MCF 10A (cell line): Measurements from ENCODE around the gene LAMTOR1. TPM values are rescaled to one million over a fixed set of nuclear protein-coding genes. Genes with fewer than 3 reads are reported as not detected.
"Not testable (repeated sequence)": the region's sequence is repeated elsewhere in the genome, so short reads cannot be mapped to it uniquely, and the experiment has no call there.

Source experiments
- BruUV-seq: library from RNA; stranded (reverse); fragments of 400-500 nt; replicated peaks from 2 replicates; lab custom pipeline; 2021; lab: Mats Ljungman, UMichigan
- CTCF ChIA-PET: fragments of 300-600 bp; sonication (Branson Sonifier 250); formaldehyde crosslinking; extraction: SDS; loops from one replicate; lab custom pipeline; 2021; ENCODE audit warnings: antibody characterized with exemption, inconsistent platforms; lab: Yijun Ruan, JAX
- POLR2A ChIA-PET: fragments of 300-600, 350-650 bp; sonication (Branson Sonifier 250); formaldehyde crosslinking; extraction: SDS; loops from one replicate; lab custom pipeline; 2020; ENCODE audit warnings: antibody characterized with exemption, inconsistent platforms; lab: Yijun Ruan, JAX
- DNase-seq: peaks from one replicate; pipeline ENCODE4 v3.0.0-alpha.2; 2018; ENCODE audit not compliant: unreplicated experiment
- H3K27ac Mint-ChIP-seq: one replicate; pipeline ENCODE4 v1.8.0; 2022; ENCODE audit warnings: mild to moderate bottlenecking, low read depth, mixed read lengths; ENCODE audit not compliant: unreplicated experiment
- H3K27me3 Mint-ChIP-seq: one replicate; pipeline ENCODE4 v1.8.0; 2022; ENCODE audit warnings: mixed read lengths; ENCODE audit not compliant: insufficient read depth, unreplicated experiment
- H3K36me3 Mint-ChIP-seq: one replicate; pipeline ENCODE4 v1.8.0; 2022; ENCODE audit warnings: mild to moderate bottlenecking, moderate library complexity, mixed read lengths; ENCODE audit not compliant: insufficient read depth, unreplicated experiment
- H3K4me1 Mint-ChIP-seq: one replicate; pipeline ENCODE4 v1.8.0; 2022; ENCODE audit warnings: mixed read lengths; ENCODE audit not compliant: insufficient read depth, unreplicated experiment
- H3K4me3 Mint-ChIP-seq: one replicate; pipeline ENCODE4 v1.8.0; 2022; ENCODE audit warnings: mild to moderate bottlenecking, moderate library complexity, mixed read lengths; ENCODE audit not compliant: unreplicated experiment
- H3K9me3 Mint-ChIP-seq: one replicate; pipeline ENCODE4 v1.8.0; 2022; ENCODE audit warnings: mixed read lengths; ENCODE audit not compliant: unreplicated experiment
- CTCF ChIP-seq: fragments of 200-600 bp; IDR thresholded peaks from one replicate; pipeline ENCODE4 v1.8.0; 2022; ENCODE audit warnings: antibody characterized with exemption, mild to moderate bottlenecking; ENCODE audit not compliant: unreplicated experiment
- intact Hi-C: fragments of 100-400 bp; cut with micrococcal nuclease; formaldehyde crosslinking; loops from 2 replicates; pipeline ENCODE4 v1.14.1; 2022
- total RNA-seq: library from RNA; stranded (reverse); gene quantifications from 2 replicates; pipeline ENCODE4 v1.2.3, GENCODE V29; 2022

Gene LAMTOR1
- total RNA-seq, 1 experiment from 2014 or later, result 76.9 TPM

GRCh38 chr11:72135891-72136683 is 33.0 kb upstream of the LAMTOR1 start:
- Mint-ChIP-seq H3K9me3 (no peaks in the 10 kb centered on the region), H3K4me3 (no peak overlapping the region), H3K36me3 (no peaks in the 10 kb centered on the region), H3K27me3 (no peaks in the 10 kb centered on the region), H3K4me1 (peaks cover 12% of the 10 kb centered on the region), H3K27ac (no peak overlapping the region)
- TF ChIP-seq CTCF, result no peak
- ChIA-PET CTCF (interaction anchor here (0.7 to 1.8 kb wide), 2 partner anchors 111 to 160 kb away, joined by 3 to 5 read pairs; no protein-coding TSS in a partner anchor), POLR2A (interaction anchor here (0.7 kb wide), 1 partner anchor 23 kb away, joined by 4 read pairs; no protein-coding TSS in a partner anchor)
- intact Hi-C loops, result no loop called here
- no peak for DNase-seq
- BruUV-seq, result no TSS peak

- H3K4me3 Mint-ChIP-seq, H3K27me3 Mint-ChIP-seq, POLR2A ChIA-PET, intact Hi-C loops, H3K27ac Mint-ChIP-seq, H3K4me1 Mint-ChIP-seq, H3K36me3 Mint-ChIP-seq, DNase-seq, CTCF ChIA-PET, H3K9me3 Mint-ChIP-seq, BruUV-seq: not testable (repeated sequence)
Observed at GRCh38 chr11:72135473-72135872, 32.4 kb upstream of the LAMTOR1 start, which contains the start of gene FOLR3. Gene FOLR3, plus strand, starts transcription at chr11:72135725. Its CDS starts 228 bp downstream, at chr11:72135953.

GRCh38 chr11:72132646-72133045 is 29.5 kb upstream of the LAMTOR1 start:
- Mint-ChIP-seq H3K27me3 (no peaks in the 10 kb centered on the region), H3K9me3 (no peaks in the 10 kb centered on the region), H3K36me3 (no peaks in the 10 kb centered on the region), H3K4me3 (no peak overlapping the region), H3K27ac (no peak overlapping the region), H3K4me1 (no peaks in the 10 kb centered on the region)
- DNase-seq, result no peak
- CTCF ChIA-PET, result no interaction called here
- TF ChIP-seq CTCF, result no peak
- POLR2A ChIA-PET, result interaction anchor here (1.5 kb wide), 1 partner anchor 21 kb away, joined by 3 read pairs; no protein-coding TSS in a partner anchor
- intact Hi-C loops, result no loop called here
- no TSS peak for BruUV-seq

GRCh38 chr11:72129381-72129780 is 26.3 kb upstream of the LAMTOR1 start:
- intact Hi-C loops, result no loop called here
- H3K27ac Mint-ChIP-seq, result no peak overlapping the region
- no TSS peak for BruUV-seq
- no peaks in the 10 kb centered on the region for H3K4me1 Mint-ChIP-seq
- CTCF ChIA-PET, result interaction anchor here (0.6 to 1.3 kb wide), 2 partner anchors 11 to 14 kb away, joined by 5 to 6 read pairs; no protein-coding TSS in a partner anchor
- H3K4me3 Mint-ChIP-seq, result no peak overlapping the region
- POLR2A ChIA-PET, result interaction anchor here (0.8 to 1.3 kb wide), 2 partner anchors 14 to 16 kb away, joined by 4 read pairs; partner anchors contain the start of gene ANAPC15
- no peak for TF ChIP-seq CTCF
- DNase-seq, result no peak
- H3K9me3 Mint-ChIP-seq, result no peaks in the 10 kb centered on the region
- H3K27me3 Mint-ChIP-seq, result no peaks in the 10 kb centered on the region
- no peaks in the 10 kb centered on the region for H3K36me3 Mint-ChIP-seq
